RPMI8226 (cell line): ENCODE measurements around the gene TRPV6.

Experiments
- DNase-seq: peaks from one replicate; pipeline ENCODE4 v3.0.0-alpha.2; 2015

Gene TRPV6

GRCh38 chr7:142906643-142907042, 21.1 kb upstream of the TRPV6 start:
- DNase-seq: no peak

GRCh38 chr7:142905759-142906158, 20.2 kb upstream of the TRPV6 start:
- no peak for DNase-seq

DNA sequence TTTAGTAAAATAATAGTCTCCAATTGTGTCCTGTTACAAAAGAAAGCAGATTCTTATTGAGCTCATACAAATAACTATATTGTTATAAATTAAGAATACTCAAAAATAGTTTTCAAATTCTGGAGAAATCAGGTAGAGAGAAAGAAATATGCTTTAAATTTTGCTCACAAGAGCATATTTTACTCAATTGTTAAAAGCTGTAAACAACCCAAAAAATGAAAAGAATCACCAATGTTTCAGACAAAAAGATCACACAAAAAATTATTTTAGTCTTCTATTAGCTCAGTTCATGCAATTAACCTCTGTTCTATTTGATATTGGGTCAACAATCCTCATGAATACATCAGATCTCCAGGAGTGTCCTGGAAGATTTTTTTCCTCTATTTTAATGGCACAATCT, 18.6 kb upstream of the TRPV6 start:
- DNase-seq: no peak

DNA sequence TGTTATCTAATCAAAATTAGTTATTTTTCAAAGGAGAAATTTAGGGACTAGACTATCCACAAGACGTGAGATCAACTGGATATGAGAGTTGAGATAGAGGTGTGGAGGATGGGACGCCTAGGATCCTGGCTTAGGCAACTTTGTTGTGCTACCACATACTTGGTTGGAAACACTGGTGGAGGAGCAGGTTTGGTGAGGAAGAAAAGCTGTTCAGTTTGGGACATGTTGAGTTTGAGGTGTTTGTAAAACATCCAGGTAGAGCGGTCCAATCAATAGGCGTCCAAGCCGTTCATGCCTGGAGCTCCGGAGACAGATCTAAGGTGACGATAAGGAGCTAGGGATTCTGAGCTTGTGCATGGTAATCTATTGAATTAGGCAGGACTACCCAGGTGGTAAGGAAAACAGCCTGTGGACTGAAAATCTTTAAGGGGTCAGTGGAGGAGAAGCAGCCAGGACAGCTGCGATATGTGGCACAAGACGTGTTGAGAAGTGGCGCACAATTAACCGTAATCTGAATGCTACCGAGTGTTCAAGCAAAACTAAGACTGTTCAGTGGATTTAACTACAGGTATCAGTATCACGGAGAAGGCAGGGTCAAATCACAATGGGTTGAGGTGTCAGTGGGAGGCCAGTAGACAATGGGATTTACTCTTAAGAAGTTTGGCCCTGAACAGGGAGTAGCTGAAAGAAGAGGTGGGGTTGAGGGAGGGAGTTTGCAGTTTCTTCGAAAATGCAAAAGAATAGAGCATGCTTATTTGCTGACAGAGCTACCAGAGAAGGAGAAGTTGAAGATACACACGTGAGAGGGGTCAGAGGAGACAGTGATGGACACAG, 16.1 kb upstream of the TRPV6 start:
- DNase-seq: no peak

DNA sequence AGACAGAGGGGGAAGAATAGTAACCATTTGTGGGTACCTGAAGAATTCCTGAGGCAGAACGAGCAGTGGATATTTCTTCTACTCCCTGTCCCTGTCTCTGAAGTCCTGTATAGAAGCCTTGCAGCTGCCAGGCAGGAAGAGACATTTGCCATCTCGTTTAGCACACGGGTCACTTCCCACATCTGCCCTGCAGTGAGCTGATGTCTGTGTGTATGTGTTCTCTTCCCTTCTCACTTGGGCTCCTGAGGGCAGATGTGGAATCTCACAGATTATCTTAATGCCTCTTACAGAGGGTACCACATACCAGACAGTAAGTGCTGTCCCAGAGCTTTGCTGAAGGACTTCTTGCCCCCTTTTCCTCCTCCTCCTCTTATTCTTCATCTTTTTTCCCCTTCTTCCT, 14.1 kb upstream of the TRPV6 start:
- DNase-seq: no peak

DNA sequence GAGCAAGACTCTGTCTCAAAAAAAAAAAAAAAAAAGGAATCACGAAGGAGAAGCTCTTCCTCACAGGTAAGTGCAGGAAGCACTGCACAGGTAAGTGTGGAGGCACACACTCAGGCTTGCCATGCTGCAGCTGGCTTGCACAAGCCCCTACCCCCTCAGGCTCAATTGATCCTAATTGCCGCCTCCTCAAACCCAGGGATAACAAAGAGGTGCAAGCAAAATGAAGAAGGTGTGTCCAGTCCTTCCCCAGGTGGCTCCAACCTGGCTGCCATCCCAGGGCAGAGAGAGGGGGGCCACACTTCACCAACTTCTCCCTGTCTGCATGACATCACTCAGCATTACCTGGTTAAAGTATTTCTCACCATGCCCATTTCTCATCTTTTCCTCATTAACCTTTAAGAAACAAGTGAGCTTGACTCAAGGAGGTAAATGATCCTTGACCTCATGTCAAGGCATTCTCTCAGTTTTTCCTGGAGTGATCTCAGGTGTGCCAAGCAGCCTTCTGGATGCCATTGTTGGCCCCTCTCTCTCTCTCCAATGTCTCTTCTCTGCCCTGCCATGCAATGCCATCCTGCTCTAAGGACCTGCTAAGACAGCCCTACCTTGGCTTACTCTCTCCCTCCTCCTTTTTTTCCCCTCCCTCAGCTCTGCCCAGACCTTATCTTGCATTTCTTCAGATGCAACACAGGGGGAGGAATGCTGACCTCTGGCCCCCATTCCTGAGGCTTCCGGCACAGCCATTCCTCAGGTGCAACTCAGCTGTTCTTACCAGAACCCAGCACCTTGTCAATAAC, 13.0 kb upstream of the TRPV6 start:
- DNase-seq: no peak

- DNase-seq: no peak
Observed at GRCh38 chr7:142897691-142898090, 12.1 kb upstream of the TRPV6 start.

GRCh38 chr7:142896741-142897379, 11.3 kb upstream of the TRPV6 start:
- DNase-seq: no peak

GRCh38 chr7:142896151-142896550, 10.6 kb upstream of the TRPV6 start:
- DNase-seq: no peak

DNA sequence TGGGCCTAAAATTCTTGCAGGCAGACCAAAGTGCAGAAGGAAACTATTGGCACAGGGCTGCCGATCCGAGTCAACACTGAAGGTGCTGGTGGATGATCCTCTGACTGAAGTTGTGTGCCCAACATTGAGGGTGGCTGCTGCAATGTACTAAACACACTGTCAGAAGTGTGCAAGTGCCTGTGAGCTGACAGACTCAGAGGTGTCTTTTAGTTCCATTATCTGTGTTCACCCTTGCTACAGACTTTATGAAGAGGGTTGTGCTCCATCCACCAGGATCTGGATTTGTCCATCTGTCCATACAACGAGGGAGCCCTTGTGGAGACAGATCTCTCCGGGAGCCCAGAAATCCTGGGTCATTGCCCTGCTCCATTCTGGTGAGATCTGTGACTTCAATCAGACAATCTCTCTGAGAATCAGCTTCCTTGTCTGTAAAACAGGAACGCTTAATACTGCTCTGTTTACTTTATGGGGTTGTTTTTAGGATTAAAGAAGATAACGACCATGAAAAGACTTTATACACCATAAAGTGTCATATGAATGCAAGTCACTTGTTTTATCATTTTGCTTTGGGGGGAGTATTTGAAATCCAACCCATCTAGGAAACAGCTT, 9.5 kb upstream of the TRPV6 start:
- no peak for DNase-seq

- no peak for DNase-seq
Observed at GRCh38 chr7:142894112-142894984, 8.8 kb upstream of the TRPV6 start.

GRCh38 chr7:142892951-142893350, 7.4 kb upstream of the TRPV6 start:
- DNase-seq: no peak

DNA sequence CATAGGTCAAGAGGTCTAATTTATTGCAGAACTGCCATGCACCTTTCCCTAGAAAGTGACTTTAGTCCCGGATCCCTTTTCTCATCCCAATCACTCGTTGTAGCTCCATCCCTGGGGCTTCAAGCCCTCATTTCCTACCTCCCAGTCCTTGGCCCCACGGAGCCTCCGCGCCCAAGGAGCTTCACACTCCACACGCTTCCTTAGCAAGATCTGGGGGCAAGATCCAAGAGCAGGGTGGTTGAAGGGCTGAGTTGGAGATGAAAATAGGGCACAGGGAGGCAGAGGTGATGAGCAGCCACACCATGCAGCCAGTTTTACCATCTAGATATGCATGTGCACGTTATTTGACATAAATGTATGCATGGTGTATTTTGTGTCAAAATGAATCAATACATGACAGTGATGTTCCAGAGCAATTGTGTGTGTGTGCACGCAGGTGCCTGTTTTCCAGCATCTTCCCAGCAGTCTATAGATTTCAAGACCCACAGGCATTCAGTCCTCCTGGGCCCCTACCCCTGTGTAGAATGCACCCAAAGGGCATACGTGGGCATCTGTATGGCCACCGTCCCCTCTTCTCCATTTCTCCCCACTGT, 6.0 kb upstream of the TRPV6 start:
- DNase-seq: no peak

DNA sequence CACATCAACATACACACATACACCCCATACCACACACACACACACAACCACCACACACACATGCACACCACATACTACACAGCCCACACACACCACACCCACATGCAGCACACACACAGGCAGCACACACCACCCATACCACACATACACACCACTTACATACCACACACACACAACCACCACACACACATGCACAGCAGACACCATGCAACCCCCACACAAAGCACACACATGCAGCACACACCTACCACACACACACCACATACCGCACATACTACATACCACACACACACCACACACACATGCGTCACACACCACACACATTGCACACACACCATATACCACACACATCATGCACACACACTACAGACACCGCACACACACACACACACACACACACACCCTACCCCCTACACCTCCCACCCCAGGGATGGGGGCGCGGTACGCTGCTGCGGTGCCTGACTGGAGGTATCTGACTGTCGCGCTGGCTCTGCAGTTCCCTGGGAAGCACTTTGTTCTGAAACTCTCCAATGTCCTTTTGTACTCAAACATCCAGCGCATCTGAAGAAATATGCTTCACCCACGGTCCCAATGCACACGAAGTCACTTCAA, 5.4 kb upstream of the TRPV6 start:
- no peak for DNase-seq

- DNase-seq: no peak
Observed at GRCh38 chr7:142889816-142890215, 4.3 kb upstream of the TRPV6 start.

GRCh38 chr7:142887282-142888015, 1.9 kb upstream of the TRPV6 start:
- DNase-seq: no peak

- DNase-seq: no peak
Observed at GRCh38 chr7:142886866-142887265, 1.3 kb upstream of the TRPV6 start.

- no peak for DNase-seq
Observed at GRCh38 chr7:142884286-142884640, 1.3 kb downstream of the TRPV6 start.

DNA sequence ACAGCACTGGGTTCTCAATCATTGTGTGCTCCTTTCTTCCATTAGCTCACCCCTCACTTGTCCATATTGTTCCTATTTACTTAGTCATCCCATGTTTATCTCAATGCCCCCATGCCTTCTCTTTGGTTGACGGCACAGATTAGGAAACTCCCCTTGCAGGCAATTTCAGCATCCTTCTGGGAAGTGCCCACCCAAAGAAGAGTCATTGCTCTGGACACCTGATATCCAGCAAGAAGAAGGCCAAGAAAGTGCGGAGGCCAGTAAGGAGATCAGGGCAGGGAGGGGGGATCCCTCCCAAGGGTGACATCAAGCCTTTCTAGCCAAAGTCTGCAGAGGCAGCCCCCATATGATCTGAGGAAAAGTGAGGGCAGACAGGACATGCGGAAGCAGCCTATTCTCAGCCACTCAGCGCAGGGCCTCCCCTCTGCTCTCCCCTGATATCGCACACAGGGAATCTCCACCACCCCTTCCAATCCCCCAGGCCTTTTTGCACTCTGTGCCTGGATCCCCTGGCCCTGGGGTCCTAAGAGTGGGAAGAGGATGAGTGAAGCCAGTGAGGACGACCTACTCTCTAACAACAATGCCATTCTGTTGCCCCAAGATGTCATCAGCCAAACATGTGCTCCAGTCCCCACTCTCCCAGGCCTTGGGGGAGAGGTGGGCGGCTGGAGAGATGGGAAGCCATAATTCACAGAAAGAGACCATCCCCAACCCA, 1.8 kb downstream of the TRPV6 start:
- no peak for DNase-seq

- no peak for DNase-seq
Observed at GRCh38 chr7:142883145-142883544, 2.4 kb downstream of the TRPV6 start.
